HG03442 (cell line): ENCODE results near the gene ABHD2.
"Not testable (repeated sequence)": the region's sequence is repeated elsewhere in the genome, so short reads cannot be mapped to it uniquely, and the experiment has no call there.

Experiments
- ATAC-seq: cut with Tn5 transposase; IDR thresholded peaks from one replicate; pipeline ENCODE4 v1.9.1; 2021; ENCODE audit warnings: mild to moderate bottlenecking, moderate library complexity; ENCODE audit not compliant: unreplicated experiment

The ABHD2 gene

GRCh38 chr15:89217686-89218376 is 129.6 kb downstream of the ABHD2 start:
- ATAC-seq = no peak

GRCh38 chr15:89218531-89218930 is 130.3 kb downstream of the ABHD2 start:
- ATAC-seq = no peak

- no peak for ATAC-seq
Measured at GRCh38 chr15:89221543-89221942, 133.3 kb downstream of the ABHD2 start, which contains the start of gene RLBP1. TSS of gene RLBP1 (minus strand) at chr15:89221579. CDS start at chr15:89218975, 2,604 bp downstream.

GRCh38 chr15:89225588-89225987 is 137.3 kb downstream of the ABHD2 start:
- no peak for ATAC-seq

- no peak for ATAC-seq
Measured at GRCh38 chr15:89226359-89227221, 138.3 kb downstream of the ABHD2 start.

- ATAC-seq = no peak
Measured at GRCh38 chr15:89227425-89227824, 139.2 kb downstream of the ABHD2 start.

GRCh38 chr15:89230277-89230676 is 142.0 kb downstream of the ABHD2 start:
- no peak for ATAC-seq

GRCh38 chr15:89231832-89232231 is 143.6 kb downstream of the ABHD2 start:
- ATAC-seq = no peak

GRCh38 chr15:89239883-89240810 is 151.9 kb downstream of the ABHD2 start:
- ATAC-seq = not testable (repeated sequence)

- ATAC-seq = no peak
Measured at GRCh38 chr15:89243046-89243690, 154.9 kb downstream of the ABHD2 start.

GRCh38 chr15:89243691-89244573 is 155.7 kb downstream of the ABHD2 start, which contains the start of gene FANCI:
TSS of gene FANCI (plus strand) at chr15:89243979. CDS start at chr15:89247648, 3,669 bp downstream.
- peak; percentile 91 for ATAC-seq

GRCh38 chr15:89244574-89244903 is 156.3 kb downstream of the ABHD2 start:
- ATAC-seq = peak; percentile 13

- ATAC-seq = no peak
Measured at GRCh38 chr15:89247446-89247845, 159.2 kb downstream of the ABHD2 start.

GRCh38 chr15:89248584-89248983 is 160.3 kb downstream of the ABHD2 start:
- no peak for ATAC-seq

- not testable (repeated sequence) for ATAC-seq
Measured at GRCh38 chr15:89250142-89250541, 161.9 kb downstream of the ABHD2 start.
